Retina (tissue), 1 donor: ENCODE results near the gene RBBP6.
A peak's percentile ranks its signal among the peaks of the same experiment; 100 is the strongest.

ENCODE experiments used
- DNase-seq: peaks from one replicate; pipeline ENCODE4 v3.0.0-alpha.2; 2016

RBBP6 gene

GRCh38 chr16:24525970-24526559 is 13.3 kb upstream of the RBBP6 start:
- no peak for DNase-seq

DNA sequence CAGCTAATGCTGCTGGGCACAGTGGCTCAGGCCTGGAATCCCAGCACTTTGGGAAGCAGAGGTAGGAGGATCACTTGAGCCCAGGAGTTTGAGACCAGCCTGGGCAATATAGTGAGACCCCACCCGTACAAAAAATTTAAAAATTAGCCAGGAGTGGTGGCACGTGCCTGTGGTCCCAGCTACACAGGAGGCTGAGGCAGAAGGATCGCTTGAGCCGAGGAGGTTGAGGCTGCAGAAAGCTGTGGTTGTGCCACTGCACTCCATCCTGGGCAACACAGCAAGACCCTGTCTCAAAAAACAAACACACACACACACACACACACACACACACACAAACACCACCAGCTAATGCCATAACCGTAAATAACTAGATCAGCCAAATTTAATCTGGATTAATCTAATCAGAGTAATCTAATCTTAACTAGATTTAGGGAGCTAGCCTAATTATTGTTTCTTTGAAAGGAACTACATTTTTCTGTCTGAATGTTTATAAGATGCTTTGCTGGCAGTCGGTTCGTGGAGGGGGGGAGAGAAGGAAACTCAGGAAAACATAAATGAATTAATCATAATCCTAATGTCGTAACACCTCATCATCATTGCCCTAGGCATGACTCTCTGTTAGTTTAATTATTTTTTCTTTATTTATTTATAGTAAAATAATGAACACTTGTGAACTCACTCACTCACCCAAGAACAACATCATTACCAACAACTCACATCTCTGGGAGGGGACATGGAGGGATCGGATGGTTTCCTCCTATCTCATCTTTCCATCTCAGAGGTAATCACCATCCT is 12.5 kb upstream of the RBBP6 start:
- DNase-seq: no peak

DNA sequence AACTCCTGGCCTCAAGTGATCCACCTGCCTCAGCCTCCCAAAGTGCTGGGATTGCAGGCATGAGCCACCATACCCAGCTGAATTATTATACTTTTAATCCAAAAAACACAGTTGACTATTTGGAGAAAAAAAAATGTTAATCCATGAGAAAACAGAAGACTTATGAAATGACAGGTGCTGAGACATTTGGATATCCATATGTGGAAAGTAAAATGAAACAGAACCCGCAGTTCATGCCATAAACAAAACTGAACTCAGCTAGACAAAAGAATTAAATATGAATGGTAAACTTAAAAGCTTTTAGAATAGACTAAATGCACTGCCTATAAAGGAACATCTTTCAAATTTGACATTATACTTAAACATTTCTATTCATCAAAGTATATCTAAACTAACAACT is 8.2 kb upstream of the RBBP6 start:
- no peak for DNase-seq

DNA sequence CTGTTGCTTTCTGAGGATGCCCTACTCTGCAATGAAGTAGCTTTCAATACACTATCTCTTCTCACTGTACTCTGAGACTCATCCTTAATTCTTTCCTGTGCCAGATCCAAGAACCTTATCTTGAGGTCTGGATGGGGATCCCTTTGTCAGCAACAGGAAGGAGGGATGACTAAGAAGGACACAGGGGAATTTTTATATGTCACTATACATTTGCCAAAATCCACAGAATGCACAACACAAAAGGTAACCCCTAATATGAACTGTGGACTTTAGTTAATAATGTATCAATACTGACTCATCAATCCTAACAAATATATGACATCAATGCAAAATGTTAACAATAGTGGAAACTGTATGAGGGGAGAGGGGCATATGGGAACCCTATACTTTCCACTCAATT is 4.7 kb upstream of the RBBP6 start:
- no peak for DNase-seq

- no peak for DNase-seq
Observed at GRCh38 chr16:24535827-24536226, 3.5 kb upstream of the RBBP6 start.

- DNase-seq: no peak
Observed at GRCh38 chr16:24536671-24537070, 2.7 kb upstream of the RBBP6 start.

- no peak for DNase-seq
Observed at GRCh38 chr16:24537474-24538337, 1.7 kb upstream of the RBBP6 start.

DNA sequence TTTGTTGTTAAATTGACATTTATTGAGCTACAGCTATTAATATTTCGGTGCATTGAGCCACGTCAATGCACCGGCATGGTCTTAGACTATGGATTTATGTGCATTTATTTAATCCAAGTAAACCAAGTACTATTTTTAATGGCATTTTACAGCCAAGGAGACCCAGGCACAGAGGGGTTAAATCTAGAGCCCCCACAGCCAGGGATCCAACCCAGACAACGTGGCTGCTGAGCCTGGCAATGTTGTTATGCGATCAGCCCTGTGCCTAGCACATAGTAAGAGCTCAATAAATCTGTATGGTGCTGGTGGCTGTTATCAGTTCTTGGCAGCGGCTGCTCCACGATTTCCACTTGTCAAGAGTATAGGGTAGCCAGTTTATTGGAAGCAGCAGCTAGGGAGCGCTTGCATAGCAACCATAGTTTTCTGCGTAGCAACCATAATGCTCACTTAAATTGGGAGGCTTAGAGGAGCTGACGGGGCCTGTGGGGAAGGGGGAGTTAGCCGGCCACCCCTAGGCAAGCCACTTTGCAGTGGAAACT is 541 bp upstream of the RBBP6 start:
- DNase-seq: no peak

GRCh38 chr16:24539850-24540601 is 660 bp downstream of the RBBP6 start:
- DNase-seq: peak; percentile 76

DNA sequence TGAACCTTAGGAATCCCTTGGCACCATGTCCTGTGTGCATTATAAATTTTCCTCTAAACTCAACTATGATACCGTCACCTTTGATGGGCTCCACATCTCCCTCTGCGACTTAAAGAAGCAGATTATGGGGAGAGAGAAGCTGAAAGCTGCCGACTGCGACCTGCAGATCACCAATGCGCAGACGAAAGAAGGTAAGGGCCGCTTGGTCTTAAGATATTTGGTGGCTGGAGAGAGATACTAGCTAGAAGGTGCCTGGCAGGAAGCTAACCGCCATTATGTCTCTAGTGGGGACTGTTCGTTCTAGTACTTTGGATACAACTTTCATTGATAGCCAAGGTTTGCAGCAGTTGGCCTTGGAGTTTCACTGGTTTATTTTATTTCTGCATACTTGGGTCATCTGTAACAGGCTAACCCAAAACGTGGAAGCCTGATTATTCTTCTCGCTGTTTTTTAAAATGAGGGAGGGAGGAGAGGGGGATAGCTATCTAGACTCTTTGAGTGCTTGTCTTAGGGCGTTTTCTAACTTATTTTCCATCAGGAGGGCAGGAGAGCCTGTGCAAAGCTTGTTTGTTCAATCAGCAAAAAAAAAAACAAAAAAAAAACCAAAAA is 1.3 kb downstream of the RBBP6 start:
- DNase-seq: peak; percentile 45

GRCh38 chr16:24541233-24541933 is 2.0 kb downstream of the RBBP6 start:
- DNase-seq: no peak

GRCh38 chr16:24543949-24544348 is 4.6 kb downstream of the RBBP6 start:
- no peak for DNase-seq

- DNase-seq: no peak
Observed at GRCh38 chr16:24544640-24545039, 5.3 kb downstream of the RBBP6 start.

- DNase-seq: no peak
Observed at GRCh38 chr16:24550295-24550694, 10.9 kb downstream of the RBBP6 start.

- peak; percentile 55 for DNase-seq
Observed at GRCh38 chr16:24552705-24553246, 13.4 kb downstream of the RBBP6 start.

DNA sequence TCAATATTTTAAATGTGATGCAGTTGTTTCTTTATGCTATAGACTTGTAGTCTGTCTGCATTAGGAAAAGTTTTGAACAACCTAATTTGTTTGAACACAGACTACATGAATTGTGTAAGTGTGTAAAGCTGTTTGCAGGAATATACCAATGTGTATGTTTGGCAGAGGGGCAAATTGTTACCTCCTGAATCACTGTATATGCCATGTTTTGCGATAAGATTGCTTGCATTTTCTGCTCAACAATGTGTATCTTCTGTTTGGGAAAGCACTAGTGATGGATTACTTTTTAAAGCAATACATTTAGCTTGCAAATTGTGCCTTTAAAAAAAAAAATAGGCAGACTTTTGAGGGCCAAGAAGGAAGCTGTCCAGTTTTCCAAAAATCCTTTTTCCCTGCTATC is 14.6 kb downstream of the RBBP6 start:
- DNase-seq: no peak

DNA sequence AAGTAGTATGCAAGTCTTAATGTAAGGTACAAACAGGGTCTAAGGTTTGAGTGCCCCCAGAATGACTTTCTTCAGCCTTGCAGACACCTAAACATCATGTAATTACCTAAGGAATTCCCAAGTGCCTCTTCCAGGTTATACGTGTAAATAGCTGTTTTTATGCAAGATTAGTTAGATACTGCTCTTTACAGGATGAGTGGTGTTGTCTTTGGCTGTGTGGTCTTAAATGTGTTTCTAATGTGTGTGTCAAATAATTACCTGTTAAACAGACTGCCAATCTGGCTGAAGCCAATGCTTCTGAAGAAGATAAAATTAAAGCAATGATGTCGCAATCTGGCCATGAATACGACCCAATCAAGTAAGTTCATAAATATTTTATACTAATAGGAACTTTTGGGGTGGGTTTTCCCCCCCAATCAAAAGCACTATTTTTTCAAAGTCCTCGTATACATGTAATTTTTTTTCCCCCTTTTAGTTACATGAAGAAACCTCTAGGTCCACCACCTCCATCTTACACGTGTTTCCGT is 16.0 kb downstream of the RBBP6 start:
- DNase-seq: no peak

DNA sequence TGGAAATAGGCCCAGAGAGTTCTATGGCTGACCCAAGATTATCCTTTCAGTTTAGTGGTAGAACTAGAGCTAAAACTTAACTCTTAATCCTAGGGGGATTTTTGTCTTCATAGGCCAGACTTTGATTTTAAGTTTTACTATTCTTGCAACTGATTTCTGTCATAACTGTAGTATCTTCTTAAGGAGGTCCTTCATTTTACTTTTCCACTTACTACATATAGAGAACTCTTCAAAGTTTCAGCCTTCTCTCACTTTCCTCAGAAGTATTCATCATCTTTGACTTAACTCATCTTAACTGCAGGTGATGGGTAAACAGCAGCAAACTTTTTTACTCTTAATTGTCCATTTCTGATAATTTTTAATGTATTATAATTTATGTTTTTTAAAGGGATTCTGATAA is 23.4 kb downstream of the RBBP6 start:
- DNase-seq: no peak

GRCh38 chr16:24568392-24568791 is 29.0 kb downstream of the RBBP6 start:
- no peak for DNase-seq

DNA sequence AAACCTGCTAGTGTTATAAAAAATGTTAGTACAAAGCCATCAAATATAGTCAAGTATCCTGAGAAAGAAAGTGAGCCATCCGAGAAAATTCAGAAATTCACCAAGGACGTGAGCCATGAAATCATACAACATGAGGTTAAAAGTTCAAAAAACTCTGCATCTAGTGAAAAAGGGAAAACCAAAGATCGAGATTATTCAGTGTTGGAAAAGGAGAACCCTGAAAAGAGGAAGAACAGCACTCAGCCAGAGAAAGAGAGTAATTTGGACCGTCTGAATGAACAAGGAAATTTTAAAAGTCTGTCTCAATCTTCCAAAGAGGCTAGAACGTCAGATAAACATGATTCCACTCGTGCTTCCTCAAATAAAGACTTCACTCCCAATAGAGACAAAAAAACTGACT is 31.7 kb downstream of the RBBP6 start:
- no peak for DNase-seq

GRCh38 chr16:24572069-24572468 is 32.7 kb downstream of the RBBP6 start:
- DNase-seq: no peak
